Activated T-cell treated with anti-CD3 and anti-CD28 coated beads for 4 hours (primary cell): ENCODE data around the gene DYNLRB2.

Experiments
- DNase-seq: peaks from one replicate; pipeline ENCODE4 v3.0.0-alpha.2; 2020

Gene DYNLRB2

GRCh38 chr16:80540516-80541305, at the start of gene DYNLRB2:
DYNLRB2 (plus strand) TSS chr16:80540993; CDS start chr16:80541077, 84 bp downstream.
- DNase-seq, result peak; percentile 78

DNA sequence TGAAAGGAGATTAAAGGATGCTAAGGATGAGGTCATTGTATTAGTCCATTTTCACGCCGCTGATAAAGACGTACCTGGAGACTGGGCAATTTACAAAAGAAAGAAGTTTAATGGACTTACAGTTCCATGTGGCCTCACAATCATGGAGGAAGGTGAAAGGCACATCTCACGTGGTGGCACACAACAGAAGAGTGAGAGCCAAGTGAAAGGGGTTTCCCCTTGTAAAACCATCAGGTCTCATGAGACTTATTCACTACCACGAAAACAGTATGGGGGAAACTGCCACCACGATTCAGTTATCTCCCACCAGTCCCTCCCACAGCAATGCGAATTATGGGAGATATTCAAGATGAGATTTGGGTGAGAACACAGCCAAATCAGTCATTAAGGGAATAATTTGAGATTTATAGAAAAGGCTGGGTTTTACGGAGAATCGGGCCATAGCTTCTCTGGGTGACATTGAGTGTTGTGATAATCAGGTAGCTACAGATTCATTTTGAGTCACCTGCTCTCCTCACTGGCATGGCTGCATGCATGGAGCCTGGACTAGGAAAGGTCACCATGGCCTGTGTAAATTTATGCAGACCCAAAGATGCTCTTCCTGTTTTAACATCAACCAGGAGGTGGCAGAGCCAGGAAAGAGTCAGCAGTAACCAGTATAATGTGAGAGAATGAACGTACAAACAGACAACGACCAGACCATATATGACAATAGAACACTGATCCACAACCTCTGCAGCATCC, 40.5 kb upstream of the DYNLRB2 start:
- no peak for DNase-seq

- DNase-seq, result no peak
Measured at GRCh38 chr16:80500961-80501525, 39.8 kb upstream of the DYNLRB2 start.

- no peak for DNase-seq
Measured at GRCh38 chr16:80503107-80503506, 37.7 kb upstream of the DYNLRB2 start.

- DNase-seq, result no peak
Measured at GRCh38 chr16:80507538-80507937, 33.3 kb upstream of the DYNLRB2 start.

- DNase-seq, result no peak
Measured at GRCh38 chr16:80509872-80510271, 30.9 kb upstream of the DYNLRB2 start.

DNA sequence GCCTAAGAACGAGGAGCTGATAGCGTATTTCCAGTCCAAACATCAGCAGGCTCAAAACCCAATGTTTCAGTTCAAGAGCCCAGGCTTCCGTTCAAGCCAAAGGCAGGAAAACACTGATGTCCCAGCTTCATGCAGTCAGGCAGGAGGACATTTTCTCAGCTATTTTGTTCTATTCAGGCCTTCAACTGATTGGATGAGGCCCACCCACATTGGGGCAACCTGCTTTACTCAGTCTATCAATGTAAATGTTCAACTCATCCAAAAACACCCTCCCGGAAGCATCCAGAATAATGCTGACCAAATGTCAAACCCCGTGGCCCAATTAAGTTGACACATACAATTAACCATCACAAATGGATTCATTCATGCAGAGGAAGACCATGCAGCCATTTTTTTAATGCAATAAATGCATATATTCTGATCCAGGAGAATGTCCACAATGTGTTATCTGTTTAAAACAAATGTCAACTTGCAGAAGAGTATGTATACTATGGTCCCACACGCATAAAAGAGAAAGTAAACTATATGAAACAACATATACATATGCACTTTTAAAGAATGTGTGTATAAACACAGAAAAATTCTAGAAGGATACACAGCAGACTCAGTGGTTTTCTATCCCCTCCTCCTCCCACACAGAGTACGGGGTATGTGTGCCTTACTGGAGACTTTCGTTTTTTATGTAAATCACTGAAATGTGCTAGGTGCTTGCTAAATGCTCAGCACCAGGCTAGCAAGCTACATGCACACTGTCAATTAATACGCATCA, 28.8 kb upstream of the DYNLRB2 start:
- DNase-seq, result no peak

GRCh38 chr16:80512593-80512853, 28.3 kb upstream of the DYNLRB2 start:
- DNase-seq, result no peak

DNA sequence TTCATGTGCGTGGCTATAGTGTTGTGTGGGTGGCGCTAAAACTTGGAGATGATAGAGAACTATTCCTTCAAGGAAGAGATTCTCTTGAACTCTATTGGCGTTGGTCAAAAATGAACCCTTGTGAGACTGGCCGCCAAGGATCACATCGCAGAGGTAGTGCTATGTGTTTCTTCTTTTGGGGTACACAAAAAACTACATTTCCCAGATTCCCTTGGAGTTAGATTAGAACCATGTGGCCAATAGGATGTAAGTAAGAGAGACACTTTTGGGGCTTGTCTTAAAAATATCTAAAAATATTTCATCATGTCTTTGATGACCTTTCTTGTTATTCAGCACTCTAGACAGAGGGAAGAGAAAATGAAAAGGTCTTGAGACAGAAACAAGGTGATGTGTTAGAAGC, 25.4 kb upstream of the DYNLRB2 start:
- DNase-seq, result no peak

GRCh38 chr16:80517846-80518245, 22.9 kb upstream of the DYNLRB2 start:
- DNase-seq, result no peak

GRCh38 chr16:80518436-80518835, 22.4 kb upstream of the DYNLRB2 start:
- DNase-seq, result no peak

DNA sequence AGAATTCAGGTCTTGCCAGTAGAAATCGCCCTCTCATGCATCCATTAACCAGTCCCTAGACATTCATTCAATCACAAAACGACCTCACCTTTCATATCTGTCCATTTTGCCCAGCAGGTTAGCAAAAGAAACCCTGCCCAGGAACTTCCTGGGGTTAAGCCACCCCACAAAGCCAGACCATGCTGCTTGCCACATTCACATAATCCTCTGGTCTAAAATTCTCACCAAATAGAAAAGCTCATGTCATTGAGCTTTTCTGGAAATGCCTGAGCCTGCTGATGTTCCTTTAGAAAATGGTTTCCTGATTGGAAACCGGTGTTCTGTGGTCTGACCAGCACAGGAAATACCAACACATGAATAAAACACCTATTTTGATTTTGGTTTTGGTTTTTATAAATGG, 21.6 kb upstream of the DYNLRB2 start:
- no peak for DNase-seq

DNA sequence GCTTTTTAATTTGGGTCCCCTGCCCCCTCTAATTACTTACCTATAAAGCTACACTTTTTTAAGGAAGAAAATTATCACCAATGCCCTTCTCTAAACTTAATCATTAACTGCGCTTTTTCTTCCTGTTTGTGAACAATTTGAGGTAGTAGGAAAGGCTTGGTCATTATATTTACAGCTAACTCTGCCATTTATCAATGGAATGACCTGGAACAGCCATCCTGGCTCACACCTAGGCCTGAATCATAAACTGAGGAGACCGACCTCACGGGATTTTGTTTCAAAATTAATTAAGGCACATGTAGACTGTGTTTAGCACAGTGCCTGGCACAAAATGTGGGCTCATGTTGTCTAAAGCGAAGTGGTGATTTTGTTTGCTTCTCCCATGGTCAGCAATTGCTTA, 15.4 kb upstream of the DYNLRB2 start:
- DNase-seq, result no peak

- peak; percentile 43 for DNase-seq
Measured at GRCh38 chr16:80526418-80527061, 14.3 kb upstream of the DYNLRB2 start.

- DNase-seq, result no peak
Measured at GRCh38 chr16:80527297-80527696, 13.5 kb upstream of the DYNLRB2 start.

GRCh38 chr16:80530479-80530878, 10.3 kb upstream of the DYNLRB2 start:
- DNase-seq, result no peak

GRCh38 chr16:80536238-80536637, 4.6 kb upstream of the DYNLRB2 start:
- DNase-seq, result no peak

DNA sequence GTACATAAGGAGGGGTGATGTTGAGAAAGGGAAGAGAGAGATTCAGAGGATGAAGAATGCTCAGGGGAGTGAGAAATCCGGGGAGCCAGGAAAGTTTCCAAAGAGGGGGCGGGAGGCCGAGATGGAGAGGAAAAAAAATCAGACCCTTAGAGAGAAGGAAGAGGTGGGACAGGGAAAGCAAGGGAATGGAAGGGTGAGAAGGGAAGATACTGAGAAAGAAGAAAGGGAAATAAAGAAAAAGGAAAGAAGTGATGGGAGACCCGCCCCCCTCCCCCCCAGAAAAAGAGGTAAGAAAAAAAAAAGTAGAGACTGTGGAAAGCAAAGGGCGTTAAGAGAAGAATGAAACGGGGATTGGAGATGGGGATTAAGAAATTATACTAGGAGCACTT, 507 bp downstream of the DYNLRB2 start:
- DNase-seq, result no peak

DNA sequence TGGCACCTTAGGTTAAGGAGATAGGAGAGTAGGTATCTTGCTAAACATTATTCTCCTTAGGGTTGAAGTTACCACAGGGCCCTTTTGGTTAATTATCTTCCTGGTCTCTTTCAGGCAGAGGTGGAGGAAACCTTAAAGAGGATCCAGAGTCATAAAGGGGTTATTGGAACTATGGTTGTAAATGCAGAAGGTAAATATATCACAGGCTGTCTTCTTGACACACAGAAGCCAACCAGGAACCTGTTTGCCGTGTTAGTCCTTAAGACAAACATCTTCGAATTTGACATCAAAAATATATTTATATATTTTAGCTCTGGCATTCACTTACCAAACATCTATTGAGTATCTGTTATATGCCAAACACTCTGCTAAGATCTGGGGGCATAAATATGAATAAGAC, 2.4 kb downstream of the DYNLRB2 start:
- DNase-seq, result no peak

GRCh38 chr16:80544326-80544725, 3.5 kb downstream of the DYNLRB2 start:
- DNase-seq, result no peak

- no peak for DNase-seq
Measured at GRCh38 chr16:80546249-80546648, 5.5 kb downstream of the DYNLRB2 start.

DNA sequence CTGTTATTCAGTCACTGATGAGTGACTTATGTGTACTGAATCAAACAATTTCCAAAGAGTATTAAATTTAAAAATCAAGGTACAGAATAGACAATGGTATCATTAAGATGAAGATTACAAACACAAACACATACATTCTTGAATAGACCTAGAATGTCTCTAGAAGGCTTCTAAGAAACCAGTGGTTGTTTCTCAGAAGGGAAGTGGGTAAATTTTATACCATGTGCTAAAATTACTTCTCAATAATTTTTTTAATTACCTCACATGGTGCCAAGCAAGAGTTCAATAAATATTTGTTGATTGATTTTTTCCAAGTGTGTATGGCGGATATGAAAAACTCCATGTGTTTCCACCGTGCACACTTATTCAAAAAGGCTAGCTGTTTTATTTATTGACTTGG, 6.4 kb downstream of the DYNLRB2 start:
- no peak for DNase-seq

GRCh38 chr16:80552277-80552676, 11.5 kb downstream of the DYNLRB2 start:
- no peak for DNase-seq
